Measurements from ENCODE around the gene SCTR.

The SCTR gene

GRCh38 chr2:119440873-119441272 lies 83.4 kb downstream of the SCTR start:
- H3K4me3 ChIP-seq (ENCODE audit: low read length), result no peak overlapping the region
- TF ChIP-seq CTCF (IDR thresholded peaks at IDR 0.05; ENCODE audit: insufficient read depth, low read depth, low read length, missing control alignments), result no peak

GRCh38 chr2:119440501-119440870 lies 83.8 kb downstream of the SCTR start:
- no peak for TF ChIP-seq CTCF (IDR thresholded peaks at IDR 0.05; ENCODE audit: insufficient read depth, low read depth, low read length, missing control alignments)
- H3K4me3 ChIP-seq (ENCODE audit: low read length), result no peak overlapping the region
- no peak for DNase-seq (ENCODE audit: low read depth)

More at GRCh38 chr2:119440873-119441272, 83.4 kb downstream of the SCTR start:
- no peak for DNase-seq (ENCODE audit: low read depth)

- no peak for TF ChIP-seq CTCF (IDR thresholded peaks at IDR 0.05; ENCODE audit: insufficient read depth, low read depth, low read length, missing control alignments)
- no peak for DNase-seq (ENCODE audit: low read depth)
- H3K4me3 ChIP-seq (ENCODE audit: low read length), result no peak overlapping the region
Measured at GRCh38 chr2:119439574-119440500, 84.4 kb downstream of the SCTR start.

GRCh38 chr2:119438726-119439284 lies 85.5 kb downstream of the SCTR start:
- H3K4me3 ChIP-seq (ENCODE audit: low read length), result no peak overlapping the region
- no peak for TF ChIP-seq CTCF (IDR thresholded peaks at IDR 0.05; ENCODE audit: insufficient read depth, low read depth, low read length, missing control alignments)
- no peak for DNase-seq (ENCODE audit: low read depth)

GRCh38 chr2:119438128-119438656 lies 86.1 kb downstream of the SCTR start:
- no peak for TF ChIP-seq CTCF (IDR thresholded peaks at IDR 0.05; ENCODE audit: insufficient read depth, low read depth, low read length, missing control alignments)
- no peak overlapping the region for H3K4me3 ChIP-seq (ENCODE audit: low read length)
- DNase-seq (ENCODE audit: low read depth), result no peak

- TF ChIP-seq CTCF (IDR thresholded peaks at IDR 0.05; ENCODE audit: insufficient read depth, low read depth, low read length, missing control alignments), result no peak
- DNase-seq (ENCODE audit: low read depth), result no peak
- H3K4me3 ChIP-seq (ENCODE audit: low read length), result no peak overlapping the region
Measured at GRCh38 chr2:119436993-119437772, 87.1 kb downstream of the SCTR start.
